Measurements from ENCODE around the gene KIAA0232. TPM values are rescaled to one million over a fixed set of nuclear protein-coding genes. Genes with fewer than 3 reads are reported as not detected.

Gene KIAA0232
- total and polyA plus RNA-seq, 10 of the 15 experiments (the other 5 are each of a cell fraction or from before 2014, with no cell fraction given): 2.8 to 15.1 (median 10.8) TPM

GRCh38 chr4:6748286-6748685 lies 34.2 kb upstream of the KIAA0232 start (continued):
- TF ChIP-seq E2F8 (IDR thresholded peaks at IDR 0.05; ENCODE audit: low read depth, partially characterized antibody) (no peak), ATF2 (IDR thresholded peaks at IDR 0.05; ENCODE audit: low read length) (no peak)

- no peak overlapping the region for H2AFZ ChIP-seq (ENCODE audit: control insufficient read depth, low read depth, low read length)
- TF ChIP-seq FOXK2 (IDR thresholded peaks at IDR 0.05) (no peak), TBL1XR1 (IDR thresholded peaks at IDR 0.05; ENCODE audit: low read depth, low read length) (no peak), CREB1 (IDR thresholded peaks at IDR 0.05; ENCODE audit: low read depth) (no peak), IRF3 (IDR thresholded peaks at IDR 0.05) (no peak), ZSCAN29 (IDR thresholded peaks at IDR 0.05) (no peak), YY1 (IDR thresholded peaks at IDR 0.05; ENCODE audit: low read depth, low read length) (no peak), MAX (IDR thresholded peaks at IDR 0.05; ENCODE audit: low read depth, low read length) (no peak), FOXM1 (IDR thresholded peaks at IDR 0.05; ENCODE audit: low read depth, low read length) (no peak), EZH2 (IDR thresholded peaks at IDR 0.05; ENCODE audit: borderline replicate concordance, control insufficient read depth, low read depth, low read length) (no peak), ZNF687 (IDR thresholded peaks at IDR 0.05) (no peak)
These were observed 33.0 kb upstream of the KIAA0232 start for GRCh38 chr4:6749340-6750171.

More at GRCh38 chr4:6749340-6750171, 33.0 kb upstream of the KIAA0232 start:
- RAD21 ChIA-PET (ENCODE audit: unreplicated experiment): no interaction called here
- H3K4me2 ChIP-seq (ENCODE audit: control insufficient read depth, insufficient read depth): no peak overlapping the region
- DNase-seq (ENCODE audit: low read depth, low spot score): no peak
- no peak for FAIRE-seq
- SMC1A ChIA-PET (ENCODE audit: uncharacterized antibody, unreplicated experiment): no interaction called here
- POLR2A ChIA-PET: no interaction called here
- in situ Hi-C loops (cut with MboI): no loop called here
- CTCF ChIA-PET: interaction anchor here (0.9 to 1.3 kb wide), 3 partner anchors 23 to 124 kb away, joined by 3 to 5 read pairs (median 3); no protein-coding TSS in a partner anchor
- no peak overlapping the region for H3K4me3 ChIP-seq
- intact Hi-C loops (cut with micrococcal nuclease; ENCODE audit: unreplicated experiment): no loop called here
- H3K36me3 ChIP-seq (ENCODE audit: control insufficient read depth in 2 of 2, insufficient read depth in 2 of 2, low read length in 1 of 2): no peaks in the 10 kb centered on the region
- H3K9me3 ChIP-seq (replicated peaks; ENCODE audit: control insufficient read depth, insufficient read depth, low read length): no peaks in the 10 kb centered on the region
- no peaks in the 10 kb centered on the region for H3K4me1 ChIP-seq (ENCODE audit: control insufficient read depth, insufficient read depth, low read length)
- 54% methylated on average over 23 of the region's 25 CpGs for WGBS (ENCODE audit: insufficient coverage, insufficient replicate concordance, low lambda C conversion rate, missing lambda C conversion rate)
- no peak overlapping the region for H3K27ac ChIP-seq (ENCODE audit: control insufficient read depth, insufficient read depth)
- no peaks in the 10 kb centered on the region for H3K79me2 ChIP-seq (ENCODE audit: control insufficient read depth, insufficient read depth, low read length)
- no peak for ATAC-seq
- no peak overlapping the region for H3K9ac ChIP-seq (ENCODE audit: control insufficient read depth, insufficient read depth, low read length)
- H4K20me1 ChIP-seq (ENCODE audit: control insufficient read depth, insufficient read depth): no peaks in the 10 kb centered on the region
- BruUV-seq (replicated peaks): no TSS peak
- no peaks in the 10 kb centered on the region for H3K27me3 ChIP-seq (replicated peaks in 1 of 2; ENCODE audit: control insufficient read depth in 2 of 2, insufficient read depth in 2 of 2, low read length in 1 of 2)

Data from GM12878 (cell line).